ENCODE results near the gene FOXN1. TPM values are rescaled to one million over a fixed set of nuclear protein-coding genes. Genes with fewer than 3 reads are reported as not detected.

Gene FOXN1
- total RNA-seq, 2 donors from 2014 or later, result not detected

DNA sequence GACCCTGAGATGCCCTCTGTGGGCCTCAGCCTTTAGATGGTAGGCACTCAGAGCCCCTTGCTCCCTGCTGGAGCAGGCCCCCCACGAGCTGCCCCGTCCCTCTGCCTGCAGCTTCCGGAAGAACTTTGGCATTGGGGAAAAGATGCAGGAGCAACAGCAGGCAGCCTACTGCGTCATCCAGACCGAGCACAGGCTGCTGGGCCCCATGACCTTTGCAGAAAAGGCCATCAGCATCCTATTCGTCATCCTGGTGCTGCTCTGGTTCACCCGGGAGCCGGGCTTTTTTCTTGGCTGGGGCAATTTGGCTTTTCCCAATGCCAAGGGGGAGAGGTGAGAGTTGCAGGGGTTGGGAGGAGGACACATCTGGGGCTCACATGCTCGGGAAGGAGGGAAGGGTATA is 12.7 kb upstream of the FOXN1 start:
- no peak overlapping the region for H3K4me3 ChIP-seq (ENCODE audit: low read length)
- H3K27me3 Mint-ChIP-seq (ENCODE audit: insufficient read depth), result peaks cover 34% of the 10 kb centered on the region
- no peak overlapping the region for H3K27ac ChIP-seq (ENCODE audit: low read depth, low read length)

DNA sequence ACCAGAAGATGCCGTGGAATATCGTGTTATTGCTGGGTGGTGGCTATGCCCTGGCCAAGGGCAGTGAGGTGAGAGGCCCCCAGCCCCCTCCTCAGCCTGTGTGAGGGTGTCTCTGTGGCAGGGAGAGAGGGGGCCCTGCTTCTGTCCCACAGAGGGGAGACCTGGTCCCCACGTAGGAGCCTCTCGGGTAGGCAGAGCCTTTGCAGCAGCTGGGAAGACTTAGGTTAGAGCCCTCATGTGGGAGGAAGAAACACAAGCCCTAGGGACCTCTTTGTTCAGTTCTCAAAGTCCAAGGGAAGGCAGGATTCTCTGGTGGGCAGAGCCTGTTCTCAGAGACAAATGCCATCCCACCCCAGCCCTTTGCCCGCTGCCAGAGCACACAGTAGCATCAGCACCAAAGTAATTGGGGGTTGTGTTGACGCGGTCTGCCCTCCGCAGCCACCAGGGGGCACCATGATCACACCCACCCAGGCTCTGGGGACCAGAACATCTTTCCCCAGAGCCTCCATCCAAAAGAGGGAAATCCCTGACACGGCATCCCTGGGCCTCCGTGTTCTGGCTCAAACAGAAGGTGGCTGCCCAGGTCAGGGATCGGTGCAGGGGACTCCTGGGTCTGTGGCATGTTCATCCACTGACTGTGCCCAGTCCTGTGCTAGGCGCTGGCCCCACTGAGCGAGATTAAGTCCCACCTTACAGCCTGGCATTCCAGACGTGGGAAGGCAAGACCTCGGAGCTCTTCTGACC is 11.5 kb upstream of the FOXN1 start:
- TF ChIP-seq, protein P1, sequence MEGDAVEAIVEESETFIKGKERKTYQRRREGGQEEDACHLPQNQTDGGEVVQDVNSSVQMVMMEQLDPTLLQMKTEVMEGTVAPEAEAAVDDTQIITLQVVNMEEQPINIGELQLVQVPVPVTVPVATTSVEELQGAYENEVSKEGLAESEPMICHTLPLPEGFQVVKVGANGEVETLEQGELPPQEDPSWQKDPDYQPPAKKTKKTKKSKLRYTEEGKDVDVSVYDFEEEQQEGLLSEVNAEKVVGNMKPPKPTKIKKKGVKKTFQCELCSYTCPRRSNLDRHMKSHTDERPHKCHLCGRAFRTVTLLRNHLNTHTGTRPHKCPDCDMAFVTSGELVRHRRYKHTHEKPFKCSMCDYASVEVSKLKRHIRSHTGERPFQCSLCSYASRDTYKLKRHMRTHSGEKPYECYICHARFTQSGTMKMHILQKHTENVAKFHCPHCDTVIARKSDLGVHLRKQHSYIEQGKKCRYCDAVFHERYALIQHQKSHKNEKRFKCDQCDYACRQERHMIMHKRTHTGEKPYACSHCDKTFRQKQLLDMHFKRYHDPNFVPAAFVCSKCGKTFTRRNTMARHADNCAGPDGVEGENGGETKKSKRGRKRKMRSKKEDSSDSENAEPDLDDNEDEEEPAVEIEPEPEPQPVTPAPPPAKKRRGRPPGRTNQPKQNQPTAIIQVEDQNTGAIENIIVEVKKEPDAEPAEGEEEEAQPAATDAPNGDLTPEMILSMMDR (conservative IDR thresholded peaks at IDR 0.05), result peak; percentile 93
- WGBS, 2 experiments (ENCODE audit: insufficient coverage in 1 of 2, insufficient read length in 1 of 2), result 58 to 89% methylated on average over 8 to 15 of the region's 15 CpGs
- H3K4me1 ChIP-seq (ENCODE audit: control insufficient read depth, insufficient read depth, low read length), result no peaks in the 10 kb centered on the region
- H3K27ac ChIP-seq (ENCODE audit: low read depth, low read length), result no peak overlapping the region
- H3K27me3 Mint-ChIP-seq (ENCODE audit: insufficient read depth), result peaks cover 34% of the 10 kb centered on the region
- no peaks in the 10 kb centered on the region for H3K9me3 Mint-ChIP-seq
- no peaks in the 10 kb centered on the region for H3K9me3 ChIP-seq (ENCODE audit: control insufficient read depth, low read length)
- H3K4me1 Mint-ChIP-seq, result no peaks in the 10 kb centered on the region
- H3K4me3 Mint-ChIP-seq, result no peak overlapping the region
- H3K36me3 Mint-ChIP-seq (ENCODE audit: low read depth), result no peaks in the 10 kb centered on the region
- peak; percentile 97 for DNase-seq
- H3K27me3 ChIP-seq (ENCODE audit: control insufficient read depth, insufficient read depth, low read length, poor library complexity, severe bottlenecking), result peaks cover 23% of the 10 kb centered on the region
- no peak overlapping the region for H3K4me3 ChIP-seq (ENCODE audit: low read length)
- no peak overlapping the region for H3K27ac Mint-ChIP-seq
- H3K9ac ChIP-seq (ENCODE audit: extremely low read depth, low read length, poor library complexity, severe bottlenecking), result no peak overlapping the region
- H3K36me3 ChIP-seq (ENCODE audit: control insufficient read depth, insufficient read depth, low read length), result no peaks in the 10 kb centered on the region

More for the DNA sequence above, 12.7 kb upstream of the FOXN1 start:
- Histone ChIP-seq H3K27me3 (ENCODE audit: control insufficient read depth, insufficient read depth, low read length, poor library complexity, severe bottlenecking) (peaks cover 23% of the 10 kb centered on the region), H3K9me3 (ENCODE audit: control insufficient read depth, low read length) (no peaks in the 10 kb centered on the region), H3K4me1 (ENCODE audit: control insufficient read depth, insufficient read depth, low read length) (no peaks in the 10 kb centered on the region), H3K36me3 (ENCODE audit: control insufficient read depth, insufficient read depth, low read length) (no peaks in the 10 kb centered on the region), H3K9ac (ENCODE audit: extremely low read depth, low read length, poor library complexity, severe bottlenecking) (no peak overlapping the region)
- no peak for DNase-seq
- TF ChIP-seq, protein P1 (conservative IDR thresholded peaks at IDR 0.05), result no peak
- H3K4me3 Mint-ChIP-seq, result no peak overlapping the region
- no peaks in the 10 kb centered on the region for H3K4me1 Mint-ChIP-seq
- WGBS, 2 experiments (ENCODE audit: insufficient coverage in 1 of 2, insufficient read length in 1 of 2), result 80% methylated on average over 9 of the region's 9 CpGs; no CpG with 5 or more reads in 1 of the 2 experiments
- H3K9me3 Mint-ChIP-seq, result no peaks in the 10 kb centered on the region
- H3K36me3 Mint-ChIP-seq (ENCODE audit: low read depth), result no peaks in the 10 kb centered on the region
- H3K27ac Mint-ChIP-seq, result no peak overlapping the region

DNA sequence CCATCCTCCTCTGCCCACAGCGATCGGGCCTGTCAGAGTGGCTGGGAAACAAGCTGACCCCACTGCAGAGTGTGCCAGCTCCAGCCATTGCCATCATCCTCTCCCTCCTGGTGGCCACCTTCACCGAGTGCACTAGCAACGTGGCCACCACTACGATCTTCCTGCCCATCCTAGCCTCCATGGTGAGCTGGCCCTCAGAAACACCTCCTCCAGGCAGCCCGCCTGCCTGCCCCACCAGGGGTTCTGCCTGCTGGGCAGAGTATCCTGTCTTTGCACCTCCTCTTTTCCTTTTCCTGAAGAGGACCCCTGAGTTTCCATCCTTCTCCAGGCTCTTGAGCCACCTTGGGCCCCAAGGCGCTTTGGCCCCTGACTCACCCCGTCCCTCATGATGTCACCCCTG is 10.5 kb upstream of the FOXN1 start:
- 88 to 94% methylated on average over 5 to 8 of the region's 8 CpGs for WGBS, 2 experiments (ENCODE audit: insufficient coverage in 1 of 2, insufficient read length in 1 of 2)
- no peak for DNase-seq
- no peak overlapping the region for H3K4me3 ChIP-seq (ENCODE audit: low read length)
- H3K27me3 Mint-ChIP-seq (ENCODE audit: insufficient read depth), result peaks cover 34% of the 10 kb centered on the region
- no peaks in the 10 kb centered on the region for H3K4me1 ChIP-seq (ENCODE audit: control insufficient read depth, insufficient read depth, low read length)
- no peaks in the 10 kb centered on the region for H3K36me3 Mint-ChIP-seq (ENCODE audit: low read depth)
- peaks cover 23% of the 10 kb centered on the region for H3K27me3 ChIP-seq (ENCODE audit: control insufficient read depth, insufficient read depth, low read length, poor library complexity, severe bottlenecking)
- H3K27ac Mint-ChIP-seq, result no peak overlapping the region
- peaks cover 3% of the 10 kb centered on the region for H3K4me1 Mint-ChIP-seq
- TF ChIP-seq, protein P1 (conservative IDR thresholded peaks at IDR 0.05), result no peak
- H3K36me3 ChIP-seq (ENCODE audit: control insufficient read depth, insufficient read depth, low read length), result no peaks in the 10 kb centered on the region
- no peak overlapping the region for H3K4me3 Mint-ChIP-seq
- no peaks in the 10 kb centered on the region for H3K9me3 ChIP-seq (ENCODE audit: control insufficient read depth, low read length)
- H3K9ac ChIP-seq (ENCODE audit: extremely low read depth, low read length, poor library complexity, severe bottlenecking), result no peak overlapping the region
- H3K27ac ChIP-seq (ENCODE audit: low read depth, low read length), result no peak overlapping the region
- no peaks in the 10 kb centered on the region for H3K9me3 Mint-ChIP-seq
